NCI-H2171 (cell line): ENCODE measurements around the gene TSC22D2.
A peak's percentile ranks its signal among the peaks of the same experiment; 100 is the strongest.

Experiments
- DNase-seq: peaks from one replicate; lab custom pipeline; 2025; lab: John Stamatoyannopoulos, UW

Gene TSC22D2

GRCh38 chr3:150385296-150386242, 22.5 kb upstream of the TSC22D2 start:
- DNase-seq, result no peak

GRCh38 chr3:150388498-150389418, 19.3 kb upstream of the TSC22D2 start:
- no peak for DNase-seq

GRCh38 chr3:150390087-150390486, 18.0 kb upstream of the TSC22D2 start:
- DNase-seq, result no peak

- DNase-seq, result no peak
Observed at GRCh38 chr3:150391161-150391560, 16.9 kb upstream of the TSC22D2 start.

GRCh38 chr3:150393745-150394144, 14.4 kb upstream of the TSC22D2 start:
- no peak for DNase-seq

- no peak for DNase-seq
Observed at GRCh38 chr3:150394606-150395005, 13.5 kb upstream of the TSC22D2 start.

GRCh38 chr3:150396491-150396890, 11.6 kb upstream of the TSC22D2 start:
- no peak for DNase-seq

- DNase-seq, result no peak
Observed at GRCh38 chr3:150396956-150397550, 11.0 kb upstream of the TSC22D2 start.

- DNase-seq, result no peak
Observed at GRCh38 chr3:150399060-150399459, 9.0 kb upstream of the TSC22D2 start.

GRCh38 chr3:150401285-150401684, 6.8 kb upstream of the TSC22D2 start:
- DNase-seq, result no peak

- DNase-seq, result no peak
Observed at GRCh38 chr3:150402217-150402616, 5.9 kb upstream of the TSC22D2 start.

GRCh38 chr3:150404023-150404422, 4.1 kb upstream of the TSC22D2 start:
- DNase-seq, result no peak

GRCh38 chr3:150407051-150407807, 869 bp upstream of the TSC22D2 start:
- no peak for DNase-seq

- no peak for DNase-seq
Observed at GRCh38 chr3:150407808-150408220, 284 bp upstream of the TSC22D2 start.

GRCh38 chr3:150409125-150409511, 1.0 kb downstream of the TSC22D2 start:
- DNase-seq, result no peak

GRCh38 chr3:150409512-150410310, 1.6 kb downstream of the TSC22D2 start:
- peak; percentile 38 for DNase-seq

GRCh38 chr3:150410311-150411105, 2.4 kb downstream of the TSC22D2 start:
- no peak for DNase-seq

GRCh38 chr3:150411106-150411460, 3.0 kb downstream of the TSC22D2 start:
- no peak for DNase-seq

- no peak for DNase-seq
Observed at GRCh38 chr3:150411546-150411945, 3.4 kb downstream of the TSC22D2 start.

GRCh38 chr3:150411976-150412375, 3.9 kb downstream of the TSC22D2 start:
- no peak for DNase-seq
